ENCODE data around the gene ICA1L.

Gene ICA1L

GRCh38 chr2:202756598-202756997 lies 115.0 kb downstream of the ICA1L start:
- H3K36me3 ChIP-seq (replicated peaks in 1 of 2; ENCODE audit: control insufficient read depth in 2 of 2, insufficient read depth in 2 of 2, low read length in 2 of 2), result peaks cover 6 to 60% of the 10 kb centered on the region in 2 donors
- no peaks in the 10 kb centered on the region for H3K27me3 ChIP-seq (ENCODE audit: control insufficient read depth in 3 of 3, insufficient read depth in 3 of 3, low read depth in 1 of 3, low read length in 3 of 3)
- H2BK15ac ChIP-seq (ENCODE audit: low read length), result no peak overlapping the region
- DNase-seq (ENCODE audit: low spot score), result no peak
- no peak overlapping the region for H2BK5ac ChIP-seq (ENCODE audit: low read length)
- no peak overlapping the region for H3K4me2 ChIP-seq (ENCODE audit: insufficient read depth, low read length, poor library complexity, severe bottlenecking)
- WGBS, 2 donors (ENCODE audit: extremely low coverage in 2 of 2, insufficient read length in 2 of 2, insufficient replicate concordance in 1 of 2), result no CpG with 5 or more reads among the region's 3 CpGs
- no peaks in the 10 kb centered on the region for H3K79me1 ChIP-seq (ENCODE audit: low read depth, low read length)
- H3K23ac ChIP-seq (ENCODE audit: low read depth, low read length, poor library complexity), result no peak overlapping the region
- no peak overlapping the region for H2BK12ac ChIP-seq (ENCODE audit: low read length)
- no peak overlapping the region for H3K4ac ChIP-seq (ENCODE audit: low read length)
- no peak overlapping the region for H3K14ac ChIP-seq (ENCODE audit: low read length)
- no peak overlapping the region for H3K9ac ChIP-seq (ENCODE audit: low read depth, low read length, poor library complexity)
- H3K27ac ChIP-seq (replicated peaks; ENCODE audit: low read length), result no peak overlapping the region
- no peak overlapping the region for H3K4me3 ChIP-seq (ENCODE audit: low read length in 2 of 2)
- no peaks in the 10 kb centered on the region for H3K9me3 ChIP-seq (replicated peaks in 1 of 2; ENCODE audit: control insufficient read depth in 2 of 2, insufficient read depth in 1 of 2, low read depth in 1 of 2, low read length in 2 of 2)
- H2AFZ ChIP-seq (ENCODE audit: low read length), result no peak overlapping the region
- H3K4me1 ChIP-seq (ENCODE audit: control insufficient read depth in 2 of 2, insufficient read depth in 1 of 2, low read depth in 1 of 2, low read length in 2 of 2), result no peaks in the 10 kb centered on the region
- H2AK5ac ChIP-seq (ENCODE audit: low read depth, low read length), result no peak overlapping the region
- no peak overlapping the region for H2BK120ac ChIP-seq (ENCODE audit: low read depth, low read length)
- H4K8ac ChIP-seq (ENCODE audit: low read depth, low read length), result no peak overlapping the region
- no peak overlapping the region for H4K91ac ChIP-seq (ENCODE audit: low read depth, low read length, poor library complexity)
- H3K18ac ChIP-seq (ENCODE audit: low read length), result no peak overlapping the region

GRCh38 chr2:202754936-202755335 lies 116.6 kb downstream of the ICA1L start:
- no peak overlapping the region for H3K27ac ChIP-seq (replicated peaks; ENCODE audit: low read length)
- WGBS, 2 donors (ENCODE audit: extremely low coverage in 2 of 2, insufficient read length in 2 of 2, insufficient replicate concordance in 1 of 2), result no CpG with 5 or more reads among the region's 6 CpGs
- no peak overlapping the region for H4K91ac ChIP-seq (ENCODE audit: low read depth, low read length, poor library complexity)
- no peak overlapping the region for H3K14ac ChIP-seq (ENCODE audit: low read length)
- no peak overlapping the region for H3K18ac ChIP-seq (ENCODE audit: low read length)
- H3K9me3 ChIP-seq (replicated peaks in 1 of 2; ENCODE audit: control insufficient read depth in 2 of 2, insufficient read depth in 1 of 2, low read depth in 1 of 2, low read length in 2 of 2), result no peaks in the 10 kb centered on the region
- H2BK15ac ChIP-seq (ENCODE audit: low read length), result no peak overlapping the region
- H4K8ac ChIP-seq (ENCODE audit: low read depth, low read length), result no peak overlapping the region
- no peak for DNase-seq (ENCODE audit: low spot score)
- no peak overlapping the region for H2AFZ ChIP-seq (ENCODE audit: low read length)
- H3K36me3 ChIP-seq (replicated peaks in 1 of 2; ENCODE audit: control insufficient read depth in 2 of 2, insufficient read depth in 2 of 2, low read length in 2 of 2), result peaks cover 4 to 45% of the 10 kb centered on the region in 2 donors
- H3K79me1 ChIP-seq (ENCODE audit: low read depth, low read length), result no peaks in the 10 kb centered on the region
- H3K4me1 ChIP-seq (ENCODE audit: control insufficient read depth in 2 of 2, insufficient read depth in 1 of 2, low read depth in 1 of 2, low read length in 2 of 2), result no peaks in the 10 kb centered on the region
- no peak overlapping the region for H3K4me2 ChIP-seq (ENCODE audit: insufficient read depth, low read length, poor library complexity, severe bottlenecking)
- H3K4me3 ChIP-seq (ENCODE audit: low read length in 2 of 2), result no peak overlapping the region
- H2BK120ac ChIP-seq (ENCODE audit: low read depth, low read length), result no peak overlapping the region
- no peaks in the 10 kb centered on the region for H3K27me3 ChIP-seq (ENCODE audit: control insufficient read depth in 3 of 3, insufficient read depth in 3 of 3, low read depth in 1 of 3, low read length in 3 of 3)
- H2BK12ac ChIP-seq (ENCODE audit: low read length), result no peak overlapping the region
- H3K23ac ChIP-seq (ENCODE audit: low read depth, low read length, poor library complexity), result no peak overlapping the region
- no peak overlapping the region for H2BK5ac ChIP-seq (ENCODE audit: low read length)
- H3K9ac ChIP-seq (ENCODE audit: low read depth, low read length, poor library complexity), result no peak overlapping the region
- no peak overlapping the region for H2AK5ac ChIP-seq (ENCODE audit: low read depth, low read length)
- no peak overlapping the region for H3K4ac ChIP-seq (ENCODE audit: low read length)

GRCh38 chr2:202752071-202752470 lies 119.5 kb downstream of the ICA1L start:
- no peak overlapping the region for H3K18ac ChIP-seq (ENCODE audit: low read length)
- H3K4me1 ChIP-seq (ENCODE audit: control insufficient read depth in 2 of 2, insufficient read depth in 1 of 2, low read depth in 1 of 2, low read length in 2 of 2), result no peaks in the 10 kb centered on the region
- no peaks in the 10 kb centered on the region for H3K9me3 ChIP-seq (replicated peaks in 1 of 2; ENCODE audit: control insufficient read depth in 2 of 2, insufficient read depth in 1 of 2, low read depth in 1 of 2, low read length in 2 of 2)
- no peak overlapping the region for H3K27ac ChIP-seq (replicated peaks; ENCODE audit: low read length)
- peaks cover 2 to 18% of the 10 kb centered on the region in 2 donors for H3K36me3 ChIP-seq (replicated peaks in 1 of 2; ENCODE audit: control insufficient read depth in 2 of 2, insufficient read depth in 2 of 2, low read length in 2 of 2)
- no peak overlapping the region for H4K91ac ChIP-seq (ENCODE audit: low read depth, low read length, poor library complexity)
- H3K4me2 ChIP-seq (ENCODE audit: insufficient read depth, low read length, poor library complexity, severe bottlenecking), result no peak overlapping the region
- H3K27me3 ChIP-seq (ENCODE audit: control insufficient read depth in 3 of 3, insufficient read depth in 3 of 3, low read depth in 1 of 3, low read length in 3 of 3), result no peaks in the 10 kb centered on the region
- no peak overlapping the region for H3K14ac ChIP-seq (ENCODE audit: low read length)
- no peak overlapping the region for H2BK15ac ChIP-seq (ENCODE audit: low read length)
- H2BK5ac ChIP-seq (ENCODE audit: low read length), result no peak overlapping the region
- H3K9ac ChIP-seq (ENCODE audit: low read depth, low read length, poor library complexity), result no peak overlapping the region
- H4K8ac ChIP-seq (ENCODE audit: low read depth, low read length), result no peak overlapping the region
- no peak overlapping the region for H3K4ac ChIP-seq (ENCODE audit: low read length)
- no peak overlapping the region for H3K4me3 ChIP-seq (ENCODE audit: low read length in 2 of 2)
- no peak overlapping the region for H2BK12ac ChIP-seq (ENCODE audit: low read length)
- no peak overlapping the region for H3K23ac ChIP-seq (ENCODE audit: low read depth, low read length, poor library complexity)
- no peak overlapping the region for H2AK5ac ChIP-seq (ENCODE audit: low read depth, low read length)
- DNase-seq (ENCODE audit: low spot score), result no peak
- WGBS, 2 donors (ENCODE audit: extremely low coverage in 2 of 2, insufficient read length in 2 of 2, insufficient replicate concordance in 1 of 2), result no CpG with 5 or more reads among the region's 2 CpGs
- no peak overlapping the region for H2AFZ ChIP-seq (ENCODE audit: low read length)
- H2BK120ac ChIP-seq (ENCODE audit: low read depth, low read length), result no peak overlapping the region
- H3K79me1 ChIP-seq (ENCODE audit: low read depth, low read length), result no peaks in the 10 kb centered on the region

- no peak overlapping the region for H3K27ac ChIP-seq (replicated peaks; ENCODE audit: low read length)
- no peak overlapping the region for H2BK5ac ChIP-seq (ENCODE audit: low read length)
- no peak overlapping the region for H2BK12ac ChIP-seq (ENCODE audit: low read length)
- H2BK120ac ChIP-seq (ENCODE audit: low read depth, low read length), result no peak overlapping the region
- no peaks in the 10 kb centered on the region for H3K79me1 ChIP-seq (ENCODE audit: low read depth, low read length)
- H3K9me3 ChIP-seq (replicated peaks in 1 of 2; ENCODE audit: control insufficient read depth in 2 of 2, insufficient read depth in 1 of 2, low read depth in 1 of 2, low read length in 2 of 2), result no peaks in the 10 kb centered on the region
- no peak overlapping the region for H3K18ac ChIP-seq (ENCODE audit: low read length)
- no peaks in the 10 kb centered on the region for H3K4me1 ChIP-seq (ENCODE audit: control insufficient read depth in 2 of 2, insufficient read depth in 1 of 2, low read depth in 1 of 2, low read length in 2 of 2)
- H4K8ac ChIP-seq (ENCODE audit: low read depth, low read length), result no peak overlapping the region
- H3K9ac ChIP-seq (ENCODE audit: low read depth, low read length, poor library complexity), result no peak overlapping the region
- no peak for DNase-seq (ENCODE audit: low spot score)
- H3K4me3 ChIP-seq (ENCODE audit: low read length in 2 of 2), result no peak overlapping the region
- no peak overlapping the region for H4K91ac ChIP-seq (ENCODE audit: low read depth, low read length, poor library complexity)
- H2BK15ac ChIP-seq (ENCODE audit: low read length), result no peak overlapping the region
- H3K4me2 ChIP-seq (ENCODE audit: insufficient read depth, low read length, poor library complexity, severe bottlenecking), result no peak overlapping the region
- no peak overlapping the region for H2AFZ ChIP-seq (ENCODE audit: low read length)
- H3K14ac ChIP-seq (ENCODE audit: low read length), result no peak overlapping the region
- peaks cover 0 to 8% of the 10 kb centered on the region in 2 donors for H3K36me3 ChIP-seq (replicated peaks in 1 of 2; ENCODE audit: control insufficient read depth in 2 of 2, insufficient read depth in 2 of 2, low read length in 2 of 2)
- no peak overlapping the region for H3K4ac ChIP-seq (ENCODE audit: low read length)
- WGBS, 2 donors (ENCODE audit: extremely low coverage in 2 of 2, insufficient read length in 2 of 2, insufficient replicate concordance in 1 of 2), result no CpG with 5 or more reads among the region's 3 CpGs
- H3K27me3 ChIP-seq (ENCODE audit: control insufficient read depth in 3 of 3, insufficient read depth in 3 of 3, low read depth in 1 of 3, low read length in 3 of 3), result no peaks in the 10 kb centered on the region
- H2AK5ac ChIP-seq (ENCODE audit: low read depth, low read length), result no peak overlapping the region
- H3K23ac ChIP-seq (ENCODE audit: low read depth, low read length, poor library complexity), result no peak overlapping the region
Measured at GRCh38 chr2:202750763-202751427, 120.7 kb downstream of the ICA1L start.
